Activated CD8-positive, alpha-beta memory T cell treated with anti-CD3 and anti-CD28 coated beads for 24 hours (primary cell): Measurements from ENCODE around the gene OR4C12.
"Not testable (repeated sequence)": the region's sequence is repeated elsewhere in the genome, so short reads cannot be mapped to it uniquely, and the experiment has no call there.

Source experiments
- DNase-seq: peaks from one replicate; pipeline ENCODE4 v3.0.0-alpha.2; 2020

Gene OR4C12

DNA sequence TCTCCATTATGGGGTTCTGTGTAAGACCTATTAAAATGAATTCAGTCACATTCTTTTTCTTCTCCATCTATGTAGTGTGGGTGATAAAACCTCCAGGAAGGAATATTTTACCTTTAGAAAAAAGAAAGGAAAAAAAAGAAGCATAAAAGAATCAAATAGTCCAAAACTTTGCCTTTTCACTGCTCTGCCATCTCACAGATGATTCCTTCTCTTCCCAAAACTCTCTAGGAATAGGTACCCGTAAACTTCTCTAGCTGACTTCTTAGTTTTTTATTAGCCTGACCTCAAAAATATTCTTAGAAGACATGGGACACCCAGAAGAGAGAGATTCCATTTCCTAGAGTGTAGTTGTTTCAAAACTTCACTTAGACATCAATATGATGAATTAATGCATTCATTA, at the start of gene OR4C12:
OR4C12 (minus strand) TSS at position 101 of the 400 bp plus-strand sequence; CDS start at position 67, 34 bp downstream.
- not testable (repeated sequence) for DNase-seq

DNA sequence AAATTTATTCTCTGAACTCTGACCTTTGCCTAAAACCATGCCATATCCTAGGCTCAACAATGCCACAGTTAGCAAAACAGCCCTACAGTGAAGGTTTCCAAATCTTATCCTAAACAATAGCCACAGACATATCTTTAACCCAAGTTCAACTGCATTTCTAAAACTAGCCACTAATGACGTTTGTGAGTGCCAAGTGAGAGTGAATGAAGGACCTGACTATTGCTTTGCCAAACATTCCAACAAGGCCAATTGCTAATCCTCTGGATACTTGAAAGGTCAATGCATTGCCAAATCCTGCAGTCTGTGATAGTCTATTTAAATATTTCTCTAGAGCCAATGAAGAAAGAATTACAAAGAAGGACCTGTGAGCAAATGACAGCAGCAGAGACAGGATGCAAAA, 47.9 kb upstream of the OR4C12 start:
- DNase-seq: no peak

DNA sequence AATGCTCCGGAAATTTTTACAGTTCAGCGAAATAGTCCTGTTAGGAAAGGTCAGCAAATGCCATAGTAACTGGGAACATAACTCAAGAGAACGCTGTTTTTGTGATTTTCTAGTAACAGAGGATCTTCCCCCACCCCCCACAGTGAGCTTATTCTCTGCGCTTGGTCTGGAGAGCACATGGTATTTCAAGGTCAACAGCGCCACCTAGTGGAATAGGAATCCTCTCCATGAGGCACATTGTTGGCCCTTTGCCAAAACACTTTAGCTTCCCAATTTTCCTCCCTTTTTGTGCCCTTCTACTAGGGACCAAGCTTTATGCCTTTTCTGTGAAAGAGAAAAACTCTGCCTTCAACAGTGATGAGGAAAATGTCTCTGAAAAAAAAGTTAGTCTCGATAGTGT, 13.2 kb upstream of the OR4C12 start:
- DNase-seq: no peak

DNA sequence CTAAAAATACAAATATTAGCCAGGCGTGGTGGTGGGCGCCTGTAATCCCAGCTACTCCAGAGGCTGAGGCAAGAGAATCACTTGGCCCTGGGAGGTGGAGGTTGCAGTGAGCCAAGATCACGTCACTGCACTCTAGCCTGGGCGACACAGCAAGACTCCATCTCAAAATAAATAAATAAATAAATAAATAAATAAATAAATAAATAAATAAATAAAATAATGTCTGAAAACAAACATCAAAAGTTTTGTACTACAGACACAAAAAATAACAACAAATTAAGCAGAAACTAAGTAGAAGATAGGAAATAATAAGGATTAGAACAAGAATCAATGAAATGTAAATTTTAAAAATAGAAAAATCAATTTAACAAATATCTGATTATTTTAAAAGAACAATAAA, 8.9 kb downstream of the OR4C12 start:
- DNase-seq: not testable (repeated sequence)

DNA sequence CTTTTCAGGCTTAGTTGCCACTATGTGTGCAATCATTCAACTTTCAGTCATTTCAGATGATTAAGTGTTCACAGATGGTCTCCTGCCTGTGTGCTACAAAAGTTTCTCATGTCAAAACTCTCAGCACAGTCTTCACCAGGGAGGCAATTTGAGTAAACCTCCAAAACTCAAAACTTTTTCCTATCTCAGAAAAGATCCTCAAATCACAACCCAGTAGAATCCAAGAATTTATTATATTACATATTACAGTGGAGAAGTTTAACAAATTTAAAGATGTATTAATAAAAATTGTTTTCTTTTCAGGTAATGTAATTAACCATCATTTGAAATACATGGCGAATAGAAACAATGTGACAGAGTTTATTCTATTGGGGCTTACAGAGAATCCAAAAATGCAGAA, 30.2 kb downstream of the OR4C12 start, which contains the start of gene OR4C13:
OR4C13 (plus strand) TSS at position 301 of the 400 bp plus-strand sequence; CDS start at position 333, 32 bp downstream.
- DNase-seq: no peak

DNA sequence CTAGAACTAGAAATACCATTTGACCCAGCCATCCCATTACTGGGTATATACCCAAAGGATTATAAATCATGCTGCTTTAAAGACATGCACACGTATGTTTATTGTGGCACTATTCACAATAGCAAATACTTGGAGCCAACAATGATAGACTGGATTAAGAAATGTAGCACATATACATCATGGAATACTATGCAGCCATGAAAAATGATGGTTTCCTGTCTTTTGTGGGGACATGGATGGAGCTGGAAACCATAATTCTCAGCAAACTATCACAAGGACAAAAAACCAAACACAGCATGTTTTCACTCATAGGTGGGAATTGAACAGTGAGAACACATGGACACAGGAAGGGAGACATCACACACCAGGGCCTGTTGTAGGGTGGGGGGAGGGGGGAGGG, 33.6 kb downstream of the OR4C12 start:
- not testable (repeated sequence) for DNase-seq
